Measurements from ENCODE around the gene KLHL24. TPM values are rescaled to one million over a fixed set of nuclear protein-coding genes. Genes with fewer than 3 reads are reported as not detected.
"Not testable (repeated sequence)": the region's sequence is repeated elsewhere in the genome, so short reads cannot be mapped to it uniquely, and the experiment has no call there.

Gene KLHL24
- total RNA-seq, 6 experiments from 2014 or later, result 5.6 to 15.1 (median 6.7) TPM

DNA sequence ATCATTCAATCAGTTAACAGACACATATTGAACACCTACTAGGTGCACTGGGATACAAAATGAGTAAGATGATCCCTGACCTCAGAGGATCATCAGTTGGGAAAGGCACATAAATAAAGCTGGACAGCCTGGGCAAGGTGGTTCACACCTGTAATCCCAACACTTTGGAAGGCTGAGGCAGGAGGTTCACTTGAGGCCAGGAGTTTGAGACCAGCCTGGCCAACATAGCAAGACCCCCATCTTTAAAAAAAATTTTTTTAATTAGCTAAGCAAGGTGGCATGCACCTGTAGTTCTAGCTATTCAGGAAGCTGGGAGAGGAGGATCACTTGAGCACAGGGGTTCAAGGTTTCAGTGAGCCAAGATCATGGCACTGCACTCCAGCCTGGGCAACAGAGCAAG lies 3.7 kb upstream of the KLHL24 start:
- Mint-ChIP-seq H3K4me1 (ENCODE audit: low read depth) (peaks cover 13% of the 10 kb centered on the region), H3K27me3 (ENCODE audit: insufficient read depth) (peaks cover 13% of the 10 kb centered on the region), H3K9me3 (no peaks in the 10 kb centered on the region), H3K36me3 (ENCODE audit: low read depth) (no peaks in the 10 kb centered on the region), H3K4me3 (no peak overlapping the region), H3K27ac (no peak overlapping the region)
- no peak for DNase-seq
- TF ChIP-seq, protein P1, sequence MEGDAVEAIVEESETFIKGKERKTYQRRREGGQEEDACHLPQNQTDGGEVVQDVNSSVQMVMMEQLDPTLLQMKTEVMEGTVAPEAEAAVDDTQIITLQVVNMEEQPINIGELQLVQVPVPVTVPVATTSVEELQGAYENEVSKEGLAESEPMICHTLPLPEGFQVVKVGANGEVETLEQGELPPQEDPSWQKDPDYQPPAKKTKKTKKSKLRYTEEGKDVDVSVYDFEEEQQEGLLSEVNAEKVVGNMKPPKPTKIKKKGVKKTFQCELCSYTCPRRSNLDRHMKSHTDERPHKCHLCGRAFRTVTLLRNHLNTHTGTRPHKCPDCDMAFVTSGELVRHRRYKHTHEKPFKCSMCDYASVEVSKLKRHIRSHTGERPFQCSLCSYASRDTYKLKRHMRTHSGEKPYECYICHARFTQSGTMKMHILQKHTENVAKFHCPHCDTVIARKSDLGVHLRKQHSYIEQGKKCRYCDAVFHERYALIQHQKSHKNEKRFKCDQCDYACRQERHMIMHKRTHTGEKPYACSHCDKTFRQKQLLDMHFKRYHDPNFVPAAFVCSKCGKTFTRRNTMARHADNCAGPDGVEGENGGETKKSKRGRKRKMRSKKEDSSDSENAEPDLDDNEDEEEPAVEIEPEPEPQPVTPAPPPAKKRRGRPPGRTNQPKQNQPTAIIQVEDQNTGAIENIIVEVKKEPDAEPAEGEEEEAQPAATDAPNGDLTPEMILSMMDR (IDR thresholded peaks at IDR 0.05), result no peak

DNA sequence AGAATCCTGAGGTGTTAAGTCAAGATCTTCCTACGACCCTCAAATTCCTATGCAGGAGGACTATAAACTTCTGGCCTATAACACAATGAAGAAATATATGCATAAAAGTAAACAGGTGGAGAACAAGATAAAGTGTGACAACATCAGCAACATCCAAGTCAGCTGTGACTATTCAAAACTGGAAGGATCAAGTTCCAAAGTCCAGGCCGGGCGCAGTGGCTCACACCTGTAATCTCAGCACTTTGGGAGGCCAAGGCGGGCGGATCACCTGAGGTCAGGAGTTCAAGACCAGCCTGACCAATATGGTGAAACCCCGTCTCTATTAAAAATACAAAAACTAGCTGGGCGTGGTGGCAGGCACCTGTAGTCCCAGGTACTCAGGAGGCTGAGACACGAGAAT lies 2.7 kb upstream of the KLHL24 start:
- not testable (repeated sequence) for H3K36me3 Mint-ChIP-seq (ENCODE audit: low read depth); DNase-seq; H3K9me3 Mint-ChIP-seq; H3K4me3 Mint-ChIP-seq; H3K27ac Mint-ChIP-seq
- H3K4me1 Mint-ChIP-seq (ENCODE audit: low read depth), result peaks cover 23% of the 10 kb centered on the region
- H3K27me3 Mint-ChIP-seq (ENCODE audit: insufficient read depth), result peaks cover 13% of the 10 kb centered on the region

DNA sequence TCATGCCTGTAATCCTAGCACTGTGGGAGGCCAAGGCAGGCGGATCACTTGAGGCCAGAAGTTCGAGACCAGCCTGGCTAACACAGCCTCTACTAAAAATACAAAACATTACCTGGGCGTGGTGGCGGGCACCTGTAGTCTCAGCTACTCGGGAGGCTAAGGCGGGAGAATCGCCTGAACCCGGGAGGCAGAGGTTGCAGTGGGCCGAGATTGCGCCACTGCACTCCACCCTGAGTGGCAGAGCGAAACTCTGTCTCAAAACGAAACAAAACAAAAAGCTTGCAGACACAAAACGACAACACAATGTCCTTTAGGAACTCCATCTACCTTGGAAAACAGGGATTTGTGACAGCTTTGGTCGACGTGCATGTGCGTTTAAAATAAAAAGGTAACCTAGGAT lies 716 bp upstream of the KLHL24 start:
- Mint-ChIP-seq H3K4me3 (peak overlapping the region; percentile 91; the same call in 1 of the 2 replicates), H3K27me3 (ENCODE audit: insufficient read depth) (peaks cover 7% of the 10 kb centered on the region), H3K27ac (peak overlapping the region; percentile 83; the same call in 1 of the 2 replicates), H3K36me3 (ENCODE audit: low read depth) (no peaks in the 10 kb centered on the region), H3K9me3 (no peaks in the 10 kb centered on the region), H3K4me1 (ENCODE audit: low read depth) (peaks cover 27% of the 10 kb centered on the region)
- TF ChIP-seq, protein P1 (IDR thresholded peaks at IDR 0.05), result no peak
- DNase-seq, result no peak

DNA sequence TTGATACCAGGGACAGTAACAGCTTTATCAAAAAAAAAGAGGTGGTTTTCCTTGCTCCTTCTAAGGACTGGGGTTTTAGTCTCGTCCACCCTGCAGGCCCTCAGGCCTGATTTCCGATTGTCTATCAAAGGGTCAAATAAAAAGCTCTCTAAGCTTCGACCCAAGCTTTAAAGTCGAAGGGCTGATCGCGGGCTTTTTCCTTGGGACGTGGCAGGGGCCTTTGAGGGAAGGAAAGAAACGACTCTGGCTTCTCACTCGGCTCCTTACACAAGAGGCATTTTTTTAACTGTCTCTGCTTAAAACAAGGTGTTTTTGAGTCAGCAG lies 354 bp upstream of the KLHL24 start:
- H3K4me1 Mint-ChIP-seq (ENCODE audit: low read depth), result peaks cover 27% of the 10 kb centered on the region
- H3K4me3 Mint-ChIP-seq, result peak overlapping the region; percentile 91
- peak overlapping the region; percentile 83 for H3K27ac Mint-ChIP-seq
- no peaks in the 10 kb centered on the region for H3K36me3 Mint-ChIP-seq (ENCODE audit: low read depth)
- TF ChIP-seq, protein P1 (IDR thresholded peaks at IDR 0.05), result no peak
- H3K27me3 Mint-ChIP-seq (ENCODE audit: insufficient read depth), result peaks cover 4% of the 10 kb centered on the region
- no peaks in the 10 kb centered on the region for H3K9me3 Mint-ChIP-seq
- DNase-seq, result no peak

DNA sequence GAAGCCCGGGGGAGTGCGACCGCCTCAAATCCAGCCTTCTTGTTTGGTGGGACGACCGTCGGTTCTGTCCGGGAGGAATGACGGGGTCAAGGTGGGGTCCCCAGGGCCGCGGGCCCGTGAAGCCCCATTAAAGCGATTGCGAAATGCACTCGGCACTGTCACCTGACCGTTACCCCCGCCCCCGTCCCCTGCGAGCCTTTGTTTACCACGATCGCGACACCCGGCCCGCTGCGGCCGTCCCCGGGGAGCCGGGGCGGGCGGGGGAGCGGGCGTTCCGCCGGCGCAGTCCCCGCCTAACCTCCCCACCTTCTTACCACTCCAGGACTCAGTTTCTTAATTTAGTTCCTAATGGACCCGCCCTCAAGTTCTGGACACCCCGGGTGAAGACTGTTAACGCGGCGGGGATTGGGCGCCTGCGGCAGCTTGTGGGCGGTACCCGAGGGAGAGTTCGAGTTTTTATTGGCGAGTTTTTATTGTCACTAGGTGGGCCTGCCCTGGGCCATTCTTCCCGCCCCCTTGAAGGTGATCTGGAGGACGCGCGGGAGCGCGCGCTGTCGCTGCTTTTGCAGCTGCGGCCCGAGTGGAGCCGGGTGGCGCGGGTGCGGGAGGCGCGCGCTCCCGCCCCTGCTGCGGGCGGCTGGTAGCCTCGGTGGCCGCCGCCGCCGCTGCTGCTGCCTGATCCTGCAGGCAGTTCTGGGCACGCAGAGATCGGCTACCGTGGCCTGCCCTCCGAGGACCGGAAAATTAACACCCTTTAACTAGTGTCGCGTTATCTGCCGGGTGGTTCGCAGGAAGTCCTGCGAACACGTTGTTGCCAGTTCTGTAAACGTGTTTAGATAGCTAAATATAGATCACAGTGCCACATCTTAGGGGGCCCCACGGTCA lies 1.0 kb downstream of the KLHL24 start:
- no peaks in the 10 kb centered on the region; the same call in 1 of the 2 replicates for H3K27me3 Mint-ChIP-seq (ENCODE audit: insufficient read depth)

DNA sequence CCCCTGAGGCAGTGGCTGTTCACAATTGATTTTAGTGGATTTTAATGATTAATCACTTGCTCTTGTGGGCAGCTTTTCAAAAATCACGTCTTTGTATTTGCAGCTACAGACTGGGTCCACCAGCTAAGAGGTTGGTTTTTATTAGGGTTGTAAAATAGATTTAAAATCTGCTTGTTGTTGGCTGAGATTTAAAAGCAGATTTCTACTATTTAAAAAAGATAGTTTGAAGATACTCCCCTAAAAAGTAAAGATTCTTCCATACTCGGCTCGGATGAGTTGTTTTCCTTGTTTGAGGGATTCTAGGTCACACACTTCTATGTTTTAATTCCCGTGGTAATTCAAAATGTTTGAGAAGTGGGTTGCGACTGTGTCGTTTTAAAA lies 1.7 kb downstream of the KLHL24 start:
- H3K27me3 Mint-ChIP-seq (ENCODE audit: insufficient read depth), result no peaks in the 10 kb centered on the region
- no peaks in the 10 kb centered on the region for H3K36me3 Mint-ChIP-seq (ENCODE audit: low read depth)
- no peak for DNase-seq
- H3K4me1 Mint-ChIP-seq (ENCODE audit: low read depth), result peaks cover 27% of the 10 kb centered on the region
- H3K9me3 Mint-ChIP-seq, result no peaks in the 10 kb centered on the region
- H3K4me3 Mint-ChIP-seq, result peak overlapping the region; percentile 91
- TF ChIP-seq, protein P1 (IDR thresholded peaks at IDR 0.05), result no peak
- peak overlapping the region; percentile 86 for H3K27ac Mint-ChIP-seq

More for the DNA sequence above, 1.0 kb downstream of the KLHL24 start:
- peak overlapping the region; percentile 91 for H3K4me3 Mint-ChIP-seq
- peak overlapping the region; percentile 86 for H3K27ac Mint-ChIP-seq
- H3K4me1 Mint-ChIP-seq (ENCODE audit: low read depth), result peaks cover 27% of the 10 kb centered on the region
- TF ChIP-seq, protein P1 (IDR thresholded peaks at IDR 0.05), result no peak
- H3K9me3 Mint-ChIP-seq, result no peaks in the 10 kb centered on the region
- no peaks in the 10 kb centered on the region for H3K36me3 Mint-ChIP-seq (ENCODE audit: low read depth)
- DNase-seq, result peak; percentile 92

DNA sequence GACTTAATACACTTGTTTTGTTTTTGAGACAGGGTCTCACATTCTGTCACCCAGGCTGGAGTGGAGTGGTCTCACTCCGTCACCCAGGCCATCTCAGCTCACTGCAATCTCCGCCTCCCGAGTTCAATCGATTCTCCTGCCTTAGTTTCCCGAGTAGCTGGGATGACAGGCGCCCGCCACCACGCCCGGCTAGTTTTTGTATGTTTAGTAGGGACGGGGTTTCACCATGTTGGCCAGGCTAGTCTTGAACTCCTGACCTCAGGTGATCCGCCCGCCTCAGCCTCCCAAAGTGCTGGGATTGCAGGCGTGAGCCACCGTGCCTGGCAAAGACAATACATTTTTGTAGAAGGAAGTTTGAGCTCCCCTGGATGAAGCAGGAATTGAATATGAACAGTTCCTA lies 2.2 kb downstream of the KLHL24 start:
- H3K4me1 Mint-ChIP-seq (ENCODE audit: low read depth), result peaks cover 27% of the 10 kb centered on the region
- not testable (repeated sequence) for DNase-seq; H3K9me3 Mint-ChIP-seq; H3K4me3 Mint-ChIP-seq; H3K36me3 Mint-ChIP-seq (ENCODE audit: low read depth); H3K27ac Mint-ChIP-seq; H3K27me3 Mint-ChIP-seq (ENCODE audit: insufficient read depth)

Measured in HFFc6 (cell line).